Nephron progenitor cell (in vitro differentiated cells): Measurements from ENCODE around the gene THSD7A.

ENCODE experiments used
- DNase-seq: peaks from one replicate; pipeline ENCODE4 v3.0.0; 2021
- H3K27ac Mint-ChIP-seq: 2 replicates; pipeline ENCODE4 v1.8.0; 2021; ENCODE audit warnings: mild to moderate bottlenecking, moderate library complexity, mixed read lengths
- H3K27me3 Mint-ChIP-seq: 2 replicates; pipeline ENCODE4 v1.8.0; 2021; ENCODE audit warnings: mild to moderate bottlenecking, low read depth, mixed read lengths; ENCODE audit not compliant: poor library complexity
- H3K36me3 Mint-ChIP-seq: 2 replicates; pipeline ENCODE4 v1.8.0; 2021; ENCODE audit warnings: low read depth, mixed read lengths
- H3K4me1 Mint-ChIP-seq: 2 replicates; pipeline ENCODE4 v1.8.0; 2021; ENCODE audit warnings: mixed read lengths
- H3K4me3 Mint-ChIP-seq: 2 replicates; pipeline ENCODE4 v1.8.0; 2021; ENCODE audit warnings: mild to moderate bottlenecking, moderate library complexity, mixed read lengths
- H3K9me3 Mint-ChIP-seq: 2 replicates; pipeline ENCODE4 v1.8.0; 2021; ENCODE audit warnings: mild to moderate bottlenecking, moderate library complexity, mixed read lengths
- TF ChIP-seq, protein P1 (sequence below): fragments of 200-600 bp; sonication (generic); IDR thresholded peaks from 2 replicates; pipeline ENCODE4 v1.5.0; 2021; ENCODE audit warnings: antibody characterized with exemption

Gene THSD7A

DNA sequence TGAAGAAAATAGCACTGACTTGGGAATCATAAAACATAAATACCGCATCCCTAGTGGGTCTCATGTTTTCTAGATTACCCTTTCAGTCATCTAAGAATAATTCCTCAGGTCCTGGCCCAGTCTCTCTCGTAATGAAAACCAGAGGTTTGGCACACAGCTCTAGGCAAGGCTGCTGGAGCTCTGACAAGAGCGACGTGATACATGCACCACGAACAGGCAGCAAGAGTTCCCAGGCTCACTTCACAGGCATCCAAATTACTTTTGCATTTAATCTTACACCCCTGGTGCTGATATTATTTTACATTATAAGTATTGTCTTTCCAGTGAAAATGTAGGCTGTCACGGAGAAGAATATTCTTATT lies 105.2 kb downstream of the THSD7A start:
- no peak for DNase-seq
- Mint-ChIP-seq H3K36me3 (no peaks in the 10 kb centered on the region), H3K4me3 (no peak overlapping the region), H3K9me3 (no peaks in the 10 kb centered on the region), H3K27me3 (no peaks in the 10 kb centered on the region), H3K27ac (no peak overlapping the region), H3K4me1 (no peaks in the 10 kb centered on the region)
- TF ChIP-seq, protein P1, sequence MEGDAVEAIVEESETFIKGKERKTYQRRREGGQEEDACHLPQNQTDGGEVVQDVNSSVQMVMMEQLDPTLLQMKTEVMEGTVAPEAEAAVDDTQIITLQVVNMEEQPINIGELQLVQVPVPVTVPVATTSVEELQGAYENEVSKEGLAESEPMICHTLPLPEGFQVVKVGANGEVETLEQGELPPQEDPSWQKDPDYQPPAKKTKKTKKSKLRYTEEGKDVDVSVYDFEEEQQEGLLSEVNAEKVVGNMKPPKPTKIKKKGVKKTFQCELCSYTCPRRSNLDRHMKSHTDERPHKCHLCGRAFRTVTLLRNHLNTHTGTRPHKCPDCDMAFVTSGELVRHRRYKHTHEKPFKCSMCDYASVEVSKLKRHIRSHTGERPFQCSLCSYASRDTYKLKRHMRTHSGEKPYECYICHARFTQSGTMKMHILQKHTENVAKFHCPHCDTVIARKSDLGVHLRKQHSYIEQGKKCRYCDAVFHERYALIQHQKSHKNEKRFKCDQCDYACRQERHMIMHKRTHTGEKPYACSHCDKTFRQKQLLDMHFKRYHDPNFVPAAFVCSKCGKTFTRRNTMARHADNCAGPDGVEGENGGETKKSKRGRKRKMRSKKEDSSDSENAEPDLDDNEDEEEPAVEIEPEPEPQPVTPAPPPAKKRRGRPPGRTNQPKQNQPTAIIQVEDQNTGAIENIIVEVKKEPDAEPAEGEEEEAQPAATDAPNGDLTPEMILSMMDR = no peak

- Mint-ChIP-seq H3K27ac (no peak overlapping the region), H3K27me3 (no peaks in the 10 kb centered on the region), H3K36me3 (no peaks in the 10 kb centered on the region), H3K4me3 (no peak overlapping the region), H3K9me3 (no peaks in the 10 kb centered on the region), H3K4me1 (no peaks in the 10 kb centered on the region)
- DNase-seq = no peak
- TF ChIP-seq, protein P1 = no peak
These were observed 105.8 kb downstream of the THSD7A start for GRCh38 chr7:11726001-11726793.

- no peak for DNase-seq
- no peak overlapping the region for H3K4me3 Mint-ChIP-seq
- no peaks in the 10 kb centered on the region for H3K36me3 Mint-ChIP-seq
- H3K27ac Mint-ChIP-seq = no peak overlapping the region
- TF ChIP-seq, protein P1 = no peak
- H3K27me3 Mint-ChIP-seq = no peaks in the 10 kb centered on the region
- no peaks in the 10 kb centered on the region for H3K4me1 Mint-ChIP-seq
- no peaks in the 10 kb centered on the region for H3K9me3 Mint-ChIP-seq
These were observed 115.8 kb downstream of the THSD7A start for GRCh38 chr7:11716185-11716584.

GRCh38 chr7:11714676-11715075 lies 117.3 kb downstream of the THSD7A start:
- TF ChIP-seq, protein P1 = no peak
- DNase-seq = no peak
- Mint-ChIP-seq H3K4me3 (no peak overlapping the region), H3K27me3 (no peaks in the 10 kb centered on the region), H3K27ac (no peak overlapping the region), H3K4me1 (no peaks in the 10 kb centered on the region), H3K9me3 (no peaks in the 10 kb centered on the region), H3K36me3 (no peaks in the 10 kb centered on the region)

DNA sequence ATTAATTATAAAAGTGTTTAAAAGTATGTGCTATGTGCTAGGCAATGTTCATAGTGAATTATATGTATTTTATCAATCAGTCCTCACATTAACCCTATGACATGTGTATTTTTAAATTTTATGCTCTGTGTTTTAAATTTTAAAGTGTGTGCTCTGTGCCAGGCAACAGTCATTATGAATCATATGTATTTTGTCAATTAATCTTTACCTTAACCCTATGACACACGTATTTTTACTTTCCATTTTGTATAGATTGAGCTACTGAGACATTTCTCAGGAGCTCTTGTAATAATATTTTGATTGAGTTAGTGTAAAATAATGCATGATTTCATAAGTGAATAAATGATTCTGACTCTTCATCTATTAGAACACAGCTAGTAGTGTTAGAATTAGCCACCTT lies 117.8 kb downstream of the THSD7A start:
- Mint-ChIP-seq H3K9me3 (no peaks in the 10 kb centered on the region), H3K36me3 (no peaks in the 10 kb centered on the region), H3K27me3 (no peaks in the 10 kb centered on the region), H3K4me3 (no peak overlapping the region), H3K4me1 (no peaks in the 10 kb centered on the region), H3K27ac (no peak overlapping the region)
- TF ChIP-seq, protein P1 = no peak
- no peak for DNase-seq

DNA sequence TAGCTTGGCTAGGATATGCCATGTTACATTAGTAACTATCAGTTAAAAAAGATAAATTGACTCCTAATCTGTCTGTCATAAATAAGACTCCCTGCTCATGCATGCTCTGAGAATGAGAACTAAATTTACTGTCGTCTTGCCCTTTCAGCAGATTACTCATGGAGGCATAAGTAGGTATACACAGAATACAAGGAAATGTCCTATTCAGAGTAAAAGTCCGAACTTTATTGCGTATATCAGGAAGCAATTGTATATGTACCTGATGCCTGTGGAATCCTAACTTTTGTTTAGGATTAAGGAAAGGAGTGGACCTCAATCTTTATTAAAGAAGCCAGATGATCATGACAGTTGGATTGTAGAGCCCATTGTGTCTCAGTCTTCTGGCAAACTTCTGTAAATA lies 118.6 kb downstream of the THSD7A start:
- H3K4me3 Mint-ChIP-seq = no peak overlapping the region
- H3K27me3 Mint-ChIP-seq = no peaks in the 10 kb centered on the region
- no peak for DNase-seq
- H3K36me3 Mint-ChIP-seq = no peaks in the 10 kb centered on the region
- no peaks in the 10 kb centered on the region for H3K4me1 Mint-ChIP-seq
- TF ChIP-seq, protein P1 = no peak
- no peaks in the 10 kb centered on the region for H3K9me3 Mint-ChIP-seq
- H3K27ac Mint-ChIP-seq = no peak overlapping the region
